ENCODE results near the gene DPM2.

Gene DPM2

GRCh38 chr9:127918183-127919107, 19.2 kb downstream of the DPM2 start:
- DNase-seq (ENCODE audit: low read depth): no peak

- no peak for DNase-seq (ENCODE audit: low read depth)
Measured at GRCh38 chr9:127917603-127918002, 20.1 kb downstream of the DPM2 start.

- no peak for DNase-seq (ENCODE audit: low read depth)
Measured at GRCh38 chr9:127916720-127917581, 20.7 kb downstream of the DPM2 start, which contains the start of gene ST6GALNAC4. Gene ST6GALNAC4, minus strand, starts transcription at chr9:127917041. Its CDS starts 622 bp downstream, at chr9:127916419.

- DNase-seq (ENCODE audit: low read depth): no peak
Measured at GRCh38 chr9:127915801-127916719, 21.6 kb downstream of the DPM2 start.

- no peak for DNase-seq (ENCODE audit: low read depth)
Measured at GRCh38 chr9:127915325-127915752, 22.3 kb downstream of the DPM2 start.

- no peak for DNase-seq (ENCODE audit: low read depth)
Measured at GRCh38 chr9:127913682-127914081, 24.0 kb downstream of the DPM2 start.

- DNase-seq (ENCODE audit: low read depth): no peak
Measured at GRCh38 chr9:127912882-127913281, 24.8 kb downstream of the DPM2 start.

GRCh38 chr9:127912296-127912695, 25.4 kb downstream of the DPM2 start:
- no peak for DNase-seq (ENCODE audit: low read depth)

GRCh38 chr9:127910613-127911205, 26.9 kb downstream of the DPM2 start:
- DNase-seq (ENCODE audit: low read depth): no peak

GRCh38 chr9:127909839-127910273, 27.8 kb downstream of the DPM2 start:
- DNase-seq (ENCODE audit: low read depth): no peak

GRCh38 chr9:127908660-127908926, 29.1 kb downstream of the DPM2 start:
- DNase-seq (ENCODE audit: low read depth): no peak

- no peak for DNase-seq (ENCODE audit: low read depth)
Measured at GRCh38 chr9:127907867-127908659, 29.6 kb downstream of the DPM2 start.

- no peak for DNase-seq (ENCODE audit: low read depth)
Measured at GRCh38 chr9:127905788-127906191, 31.9 kb downstream of the DPM2 start.

GRCh38 chr9:127905004-127905728, 32.5 kb downstream of the DPM2 start:
- DNase-seq (ENCODE audit: low read depth): no peak

GRCh38 chr9:127904561-127905003, 33.1 kb downstream of the DPM2 start:
- DNase-seq (ENCODE audit: low read depth): no peak

- no peak for DNase-seq (ENCODE audit: low read depth)
Measured at GRCh38 chr9:127903557-127904475, 33.8 kb downstream of the DPM2 start.

GRCh38 chr9:127899128-127899943, 38.3 kb downstream of the DPM2 start, which contains the start of gene ST6GALNAC6:
Gene ST6GALNAC6, minus strand, starts transcription at chr9:127899603. Its CDS starts 1,622 bp downstream, at chr9:127897981.
- DNase-seq (ENCODE audit: low read depth): no peak
